Activated T-cell treated with anti-CD3 and anti-CD28 coated beads for 4 hours (primary cell): Measurements from ENCODE around the gene CDH15.
"Not testable (repeated sequence)": the region's sequence is repeated elsewhere in the genome, so short reads cannot be mapped to it uniquely, and the experiment has no call there.

ENCODE experiments used
- DNase-seq: peaks from one replicate; pipeline ENCODE4 v3.0.0-alpha.2; 2020

Gene CDH15

GRCh38 chr16:89174055-89174827 lies 2.7 kb downstream of the CDH15 start:
- DNase-seq: no peak

- DNase-seq: no peak
Observed at GRCh38 chr16:89174877-89175276, 3.3 kb downstream of the CDH15 start.

GRCh38 chr16:89175280-89176146 lies 4.0 kb downstream of the CDH15 start:
- DNase-seq: no peak

- no peak for DNase-seq
Observed at GRCh38 chr16:89176147-89176690, 4.7 kb downstream of the CDH15 start.

- DNase-seq: no peak
Observed at GRCh38 chr16:89176717-89177116, 5.2 kb downstream of the CDH15 start.

GRCh38 chr16:89177501-89177900 lies 6.0 kb downstream of the CDH15 start:
- DNase-seq: no peak

GRCh38 chr16:89178453-89179147 lies 7.1 kb downstream of the CDH15 start:
- no peak for DNase-seq

GRCh38 chr16:89179148-89179484 lies 7.6 kb downstream of the CDH15 start:
- DNase-seq: no peak

- DNase-seq: no peak
Observed at GRCh38 chr16:89179656-89180315, 8.2 kb downstream of the CDH15 start.

- no peak for DNase-seq
Observed at GRCh38 chr16:89183463-89183862, 11.9 kb downstream of the CDH15 start.

GRCh38 chr16:89183975-89184676 lies 12.6 kb downstream of the CDH15 start:
- DNase-seq: no peak

- DNase-seq: no peak
Observed at GRCh38 chr16:89184677-89184932, 13.1 kb downstream of the CDH15 start.

- no peak for DNase-seq
Observed at GRCh38 chr16:89184933-89185794, 13.6 kb downstream of the CDH15 start.

GRCh38 chr16:89185887-89186592 lies 14.5 kb downstream of the CDH15 start:
- not testable (repeated sequence) for DNase-seq

GRCh38 chr16:89186593-89187031 lies 15.1 kb downstream of the CDH15 start:
- DNase-seq: not testable (repeated sequence)

- DNase-seq: no peak
Observed at GRCh38 chr16:89187032-89187769, 15.7 kb downstream of the CDH15 start.

- no peak for DNase-seq
Observed at GRCh38 chr16:89187770-89188392, 16.3 kb downstream of the CDH15 start.

- DNase-seq: not testable (repeated sequence)
Observed at GRCh38 chr16:89188471-89189357, 17.2 kb downstream of the CDH15 start.
